ENCODE measurements around the gene TMEM128. TPM values are rescaled to one million over a fixed set of nuclear protein-coding genes. Genes with fewer than 3 reads are reported as not detected.
A peak's percentile ranks its signal among the peaks of the same experiment; 100 is the strongest.

The TMEM128 gene, protein sequence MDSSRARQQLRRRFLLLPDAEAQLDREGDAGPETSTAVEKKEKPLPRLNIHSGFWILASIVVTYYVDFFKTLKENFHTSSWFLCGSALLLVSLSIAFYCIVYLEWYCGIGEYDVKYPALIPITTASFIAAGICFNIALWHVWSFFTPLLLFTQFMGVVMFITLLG
- total RNA-seq: 4.7 TPM

DNA sequence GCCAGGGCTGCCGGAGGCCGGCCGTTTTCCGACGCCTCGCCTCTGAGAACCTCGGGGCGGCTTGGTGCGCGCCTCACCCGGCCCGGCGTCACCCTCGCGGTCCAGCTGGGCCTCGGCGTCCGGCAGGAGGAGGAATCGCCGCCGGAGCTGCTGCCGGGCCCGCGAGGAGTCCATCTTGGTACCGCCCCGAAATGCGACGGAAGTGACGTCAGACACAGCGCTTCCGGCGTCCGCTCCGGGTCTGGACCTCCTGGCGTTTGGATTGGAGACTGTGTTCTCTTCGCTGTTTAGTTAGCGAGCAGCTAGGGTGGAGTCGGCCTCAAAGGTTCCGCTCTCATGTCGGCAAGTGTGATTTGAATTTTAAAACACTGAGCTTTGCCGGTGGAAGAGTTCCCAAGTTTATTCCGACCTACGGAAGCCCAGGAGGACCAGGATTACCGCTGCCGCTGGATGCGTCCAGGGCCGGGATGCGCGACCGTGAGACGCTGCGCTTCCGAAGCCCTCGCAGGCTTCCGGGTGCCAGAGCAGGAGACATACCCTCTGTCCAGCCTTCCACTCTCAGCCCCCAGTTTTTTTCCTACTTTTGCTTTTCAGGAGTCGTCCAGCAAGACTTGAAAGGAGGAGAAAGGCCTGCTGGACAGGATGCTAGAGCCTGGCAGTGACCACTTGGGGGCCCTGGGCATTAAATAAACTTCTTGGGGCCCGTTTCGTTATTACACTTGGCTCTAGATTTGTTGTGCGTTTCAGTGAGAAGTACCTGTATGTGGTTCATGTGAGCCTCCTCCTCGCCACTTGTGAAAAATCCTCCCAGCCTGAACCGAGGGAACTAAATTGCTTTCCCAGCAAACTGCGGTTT lies at the start of gene TMEM128:
Gene TMEM128 (minus strand): TSS at position 195 of the 856 bp plus-strand sequence. CDS start 21 bp downstream, at position 174.
- peak; percentile 93 for ATAC-seq
- peak; percentile 94 for DNase-seq (ENCODE audit: low spot score)

DNA sequence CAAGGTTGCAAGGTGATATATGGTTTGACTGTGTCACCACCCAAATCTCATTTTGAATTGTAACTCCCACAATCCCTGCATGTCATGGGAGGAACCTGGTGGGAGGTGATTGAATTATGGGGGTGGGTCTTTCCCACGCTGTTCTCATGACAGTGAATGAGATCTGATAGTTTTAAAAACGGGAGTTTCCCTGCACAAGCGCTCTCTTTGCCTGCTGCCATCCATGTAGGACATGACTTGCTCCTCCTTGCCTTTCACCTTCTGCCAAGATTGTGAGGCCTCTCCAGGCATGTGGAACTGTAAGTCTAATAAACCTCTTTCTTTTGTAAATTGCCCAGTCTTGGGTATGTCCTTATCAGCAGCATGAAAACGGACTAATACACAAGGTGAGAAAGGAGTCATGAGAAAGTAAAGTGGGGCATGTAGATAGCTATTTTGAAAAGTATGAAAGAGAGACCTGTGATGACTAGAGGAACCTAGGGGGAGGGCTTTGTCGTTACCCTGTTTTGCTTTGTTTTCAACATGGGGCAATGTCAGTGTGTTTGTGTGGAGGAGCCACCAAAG lies 48.3 kb upstream of the TMEM128 start:
- no peak for ATAC-seq
- peak; percentile 1 for DNase-seq (ENCODE audit: low spot score)

DNA sequence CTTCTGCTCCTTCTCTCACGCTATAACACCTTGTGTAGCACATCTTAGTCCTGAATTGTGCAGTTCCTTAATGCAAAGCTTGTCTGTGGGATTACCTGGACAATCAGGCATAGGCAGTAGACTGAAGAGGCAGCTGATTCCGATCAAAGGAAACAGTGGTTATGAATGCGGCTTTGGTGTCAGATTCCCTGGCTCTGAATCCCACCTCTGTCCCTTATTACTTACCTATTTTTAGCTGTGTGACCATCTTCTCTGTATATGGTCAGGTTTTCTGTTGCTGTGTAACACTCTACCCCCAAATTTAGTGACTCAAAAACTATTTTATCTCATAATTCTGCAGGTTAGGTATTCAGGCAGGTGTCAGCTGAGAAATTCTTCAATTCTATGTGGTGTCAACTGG lies 45.3 kb upstream of the TMEM128 start:
- no peak for ATAC-seq
- DNase-seq (ENCODE audit: low spot score): peak; percentile 1

DNA sequence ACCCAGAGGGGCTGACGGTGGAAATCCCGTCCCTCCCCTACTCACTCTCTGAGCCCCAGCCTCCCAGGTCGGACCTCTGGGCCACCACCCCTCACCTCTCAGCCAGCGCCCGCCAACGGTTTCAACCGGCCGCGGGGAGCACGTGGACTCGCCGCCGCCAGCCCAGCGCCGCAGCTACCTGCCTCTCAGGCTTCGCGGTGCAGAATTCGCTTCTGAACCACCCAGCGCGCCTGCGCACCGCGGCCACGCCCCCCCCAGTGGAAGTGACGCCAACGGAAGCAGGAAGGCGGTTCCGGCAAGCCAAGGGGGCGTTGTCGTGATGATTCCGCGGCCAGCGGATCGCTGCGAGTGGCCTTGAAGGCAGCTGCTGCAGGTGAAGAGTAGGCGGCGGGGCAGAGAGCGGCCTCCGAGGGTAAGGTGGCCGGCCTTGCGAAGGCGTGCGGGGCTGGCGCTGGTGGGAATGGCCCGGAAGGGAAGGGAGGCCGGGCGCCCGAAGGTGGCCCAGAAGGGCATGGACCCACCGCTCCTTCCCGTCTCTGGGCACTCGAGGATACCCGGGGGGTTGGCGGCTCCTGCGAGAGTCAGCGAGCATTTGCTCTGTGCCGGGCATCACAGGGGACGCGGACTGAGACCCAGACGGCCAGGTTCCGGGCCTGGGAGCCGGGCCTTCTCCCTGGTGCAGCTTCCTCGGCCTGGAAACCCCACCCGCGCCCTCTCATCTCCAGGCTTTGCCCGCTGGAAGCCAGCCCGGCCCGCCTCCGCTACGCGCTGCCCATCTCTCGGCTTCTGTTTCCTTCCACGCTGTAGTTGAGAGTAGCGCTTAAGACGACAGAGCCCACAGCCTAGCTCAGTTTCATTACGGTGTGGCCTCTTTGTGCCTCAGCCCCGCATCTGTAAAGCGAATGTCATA lies 42.2 kb upstream of the TMEM128 start, which contains the start of the genes LYAR and ZBTB49:
Gene LYAR (minus strand): TSS at position 214 of the 910 bp plus-strand sequence. CDS start 6,412 bp downstream, outside the sequence.
Gene ZBTB49 (plus strand): TSS at position 311 of the 910 bp plus-strand sequence. CDS start 9,695 bp downstream, outside the sequence.
- DNase-seq (ENCODE audit: low spot score) (peak; percentile 97), ATAC-seq (peak; percentile 99)

DNA sequence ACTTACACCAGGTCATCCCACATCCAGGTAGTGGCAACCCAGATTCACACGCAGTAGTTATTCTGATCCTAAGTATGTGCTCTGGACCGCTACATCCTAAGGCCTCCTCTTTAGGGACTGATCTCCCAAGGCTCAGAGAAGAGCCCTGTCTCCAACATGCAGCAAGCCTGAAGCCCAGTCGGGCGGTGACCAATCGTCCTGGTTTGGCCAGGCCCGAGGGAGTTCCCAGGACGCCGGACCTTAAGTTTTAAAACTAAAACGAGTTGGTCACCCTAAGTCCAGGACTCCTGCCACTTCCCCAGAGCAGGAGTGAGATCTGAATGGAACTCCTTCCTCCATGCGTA lies 41.5 kb upstream of the TMEM128 start:
- DNase-seq (ENCODE audit: low spot score): no peak
- peak; percentile 25 for ATAC-seq

DNA sequence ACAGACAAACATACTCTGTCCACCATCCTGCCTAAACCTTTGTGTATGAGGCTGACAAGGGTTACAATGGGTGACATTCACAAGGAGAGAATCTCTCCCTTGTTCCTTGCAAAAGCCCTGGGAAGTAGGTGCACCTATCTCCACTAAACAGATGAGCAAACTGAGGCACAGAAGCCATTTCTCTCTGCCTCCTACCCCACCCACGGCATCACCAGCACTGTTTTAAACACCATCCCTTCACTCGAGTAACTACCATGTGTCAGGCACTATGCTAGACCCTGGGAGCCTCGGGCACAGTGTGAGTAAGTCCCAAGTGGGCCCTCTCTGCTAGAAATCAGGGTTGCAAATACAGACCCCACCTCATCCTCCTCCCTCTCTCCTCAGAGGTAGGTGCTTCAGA lies 41.0 kb upstream of the TMEM128 start:
- DNase-seq (ENCODE audit: low spot score) (no peak), ATAC-seq (no peak)

DNA sequence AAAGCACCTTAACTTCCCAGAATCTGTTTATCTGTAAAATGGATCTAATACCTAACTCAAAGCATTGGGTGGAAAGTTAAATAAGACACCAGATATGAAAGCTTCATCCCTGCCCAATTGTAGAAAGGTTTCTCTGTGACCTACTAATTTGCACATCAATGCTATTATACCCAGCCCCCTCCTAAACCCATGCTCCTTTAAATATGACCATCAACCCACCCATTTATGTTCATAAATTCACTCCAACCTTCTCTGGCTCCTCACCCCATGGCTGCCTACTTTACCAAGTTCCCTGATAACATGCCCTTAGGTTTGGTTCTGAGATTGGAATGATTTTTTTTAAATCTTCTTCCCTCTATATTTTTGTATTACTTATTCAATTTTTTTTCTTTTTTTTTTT lies 40.1 kb upstream of the TMEM128 start:
- DNase-seq (ENCODE audit: low spot score) (no peak), ATAC-seq (no peak)

DNA sequence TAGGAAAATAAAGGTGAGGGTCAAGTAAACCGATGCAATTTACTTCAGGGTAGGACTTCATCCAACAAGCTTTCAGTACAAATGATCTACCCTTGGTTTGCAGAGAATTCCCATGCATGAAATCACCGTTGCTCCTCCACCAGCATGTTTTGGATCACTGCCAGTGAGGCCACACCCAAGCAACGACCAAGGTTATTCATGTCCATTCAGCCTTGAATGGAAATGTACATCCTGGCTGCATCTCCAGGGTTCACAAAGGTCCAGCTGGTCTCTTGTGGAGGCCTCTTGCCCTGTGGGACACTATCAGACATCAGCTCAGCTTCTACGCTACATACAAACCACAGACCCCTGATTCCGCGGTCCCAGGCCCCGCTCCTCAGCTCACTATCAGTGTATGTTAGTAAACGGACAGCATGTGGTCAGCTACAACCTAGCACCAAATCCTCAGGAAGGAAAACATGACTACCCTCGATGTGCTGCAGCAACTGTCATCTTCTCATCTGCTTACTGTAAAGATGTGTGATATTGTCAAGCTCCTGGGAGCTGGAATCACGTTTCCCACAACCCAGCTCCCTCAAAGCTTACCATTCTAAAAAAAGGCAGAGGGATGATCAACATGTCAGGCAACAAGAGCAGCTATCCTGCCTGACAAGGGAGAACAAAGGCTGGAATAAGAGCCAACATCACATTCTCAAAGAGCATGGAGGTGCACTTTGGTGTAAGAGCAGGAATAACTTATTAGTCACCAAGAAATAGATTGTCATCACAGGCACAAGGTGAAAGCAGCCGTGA lies 37.0 kb upstream of the TMEM128 start:
- DNase-seq (ENCODE audit: low spot score): no peak
- no peak for ATAC-seq

DNA sequence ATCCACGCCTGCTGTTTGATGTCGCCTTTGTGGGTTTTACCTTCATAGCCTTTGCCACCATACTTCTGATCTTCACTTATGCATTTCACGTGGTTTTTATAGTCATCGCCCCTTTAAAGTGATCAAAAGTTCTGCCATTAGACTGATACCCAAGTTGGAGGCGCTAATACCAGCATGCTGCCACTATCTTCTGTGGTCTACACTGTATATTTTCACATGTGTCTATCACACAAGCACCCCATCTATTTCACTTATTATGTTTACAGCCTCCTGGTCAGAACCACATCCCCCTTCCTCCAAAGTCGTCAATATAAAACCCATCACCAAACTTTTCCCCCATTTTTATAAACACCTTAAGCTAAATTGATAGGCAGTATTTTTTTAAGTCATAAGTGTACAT lies 33.8 kb upstream of the TMEM128 start:
- DNase-seq (ENCODE audit: low spot score): no peak
- no peak for ATAC-seq

DNA sequence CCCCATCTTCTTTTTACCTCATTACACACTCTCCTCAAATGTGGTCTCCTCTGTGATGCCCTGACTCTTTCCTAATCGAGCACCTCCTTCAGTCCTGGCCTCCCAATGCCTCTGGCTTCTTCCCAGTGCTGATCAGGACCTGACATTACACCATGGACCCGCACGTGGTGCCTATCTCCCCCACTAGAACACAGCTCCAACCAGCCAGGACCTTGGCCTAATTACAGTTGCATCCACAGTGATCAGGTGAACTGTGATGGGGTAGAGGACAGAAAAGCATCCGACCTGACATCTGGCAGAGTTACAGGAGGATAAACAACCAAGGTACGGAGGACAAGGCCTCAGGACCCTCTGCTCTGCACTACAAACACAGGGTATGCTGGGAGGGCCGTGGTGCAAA lies 29.5 kb upstream of the TMEM128 start:
- peak; percentile 73 for ATAC-seq
- DNase-seq (ENCODE audit: low spot score): peak; percentile 53

DNA sequence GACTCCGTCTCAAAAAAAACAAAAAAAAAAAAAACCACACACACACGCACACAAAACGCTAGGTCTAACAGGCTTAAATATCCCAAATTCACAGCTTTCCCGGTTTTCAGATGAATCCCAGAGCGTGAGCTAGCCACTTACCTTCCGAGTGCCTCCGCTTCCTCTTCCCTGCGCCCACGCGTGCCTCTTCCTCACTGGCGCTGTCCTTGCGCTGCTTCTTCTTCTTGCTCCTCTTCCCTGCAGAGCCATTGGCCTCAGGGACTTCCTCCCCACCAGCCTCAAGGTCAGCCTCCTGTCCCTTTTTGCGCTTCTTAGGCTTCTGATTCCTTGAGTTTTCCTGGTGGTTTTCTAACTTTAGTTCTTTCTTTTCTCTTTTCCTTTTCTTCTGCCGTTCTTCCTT lies 26.2 kb upstream of the TMEM128 start:
- DNase-seq (ENCODE audit: low spot score) (no peak), ATAC-seq (no peak)

DNA sequence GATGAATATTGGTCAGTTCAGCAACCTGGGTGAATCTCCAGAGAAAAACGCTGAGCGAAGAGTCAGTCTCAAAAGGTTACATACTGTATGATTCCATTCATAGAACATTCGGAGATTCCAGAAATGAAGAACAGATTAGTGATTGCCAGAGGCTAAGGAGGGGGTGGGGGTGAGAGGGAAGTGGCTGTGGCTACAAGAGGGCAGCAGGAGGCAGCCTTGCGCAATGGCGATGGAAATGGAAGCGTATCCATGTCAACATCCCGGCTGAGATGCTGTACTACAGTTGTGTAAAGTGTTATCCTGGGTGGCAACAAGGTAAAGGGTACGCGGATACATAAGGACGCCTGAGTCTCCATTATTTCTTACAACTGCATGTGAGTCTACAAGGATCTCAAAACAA lies 23.9 kb upstream of the TMEM128 start:
- DNase-seq (ENCODE audit: low spot score) (no peak), ATAC-seq (peak; percentile 36)

DNA sequence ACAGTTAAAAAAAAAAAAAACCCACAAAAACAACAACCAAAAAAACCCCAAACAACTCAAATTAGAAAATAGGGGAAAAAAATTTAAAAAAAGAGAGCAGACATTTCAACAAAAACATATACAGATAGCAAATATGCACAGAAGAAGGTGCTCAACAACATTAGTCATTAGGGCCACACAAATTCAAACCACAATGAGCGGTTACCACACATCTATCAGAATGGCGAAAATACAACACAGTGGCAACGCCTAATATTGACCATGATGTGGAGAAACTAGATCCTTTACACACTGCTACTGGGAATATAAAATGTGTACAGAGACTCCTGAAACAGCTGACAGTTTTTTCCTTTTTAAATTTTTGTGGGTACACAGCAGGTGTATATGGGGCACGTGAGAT lies 22.5 kb upstream of the TMEM128 start:
- ATAC-seq: no peak

DNA sequence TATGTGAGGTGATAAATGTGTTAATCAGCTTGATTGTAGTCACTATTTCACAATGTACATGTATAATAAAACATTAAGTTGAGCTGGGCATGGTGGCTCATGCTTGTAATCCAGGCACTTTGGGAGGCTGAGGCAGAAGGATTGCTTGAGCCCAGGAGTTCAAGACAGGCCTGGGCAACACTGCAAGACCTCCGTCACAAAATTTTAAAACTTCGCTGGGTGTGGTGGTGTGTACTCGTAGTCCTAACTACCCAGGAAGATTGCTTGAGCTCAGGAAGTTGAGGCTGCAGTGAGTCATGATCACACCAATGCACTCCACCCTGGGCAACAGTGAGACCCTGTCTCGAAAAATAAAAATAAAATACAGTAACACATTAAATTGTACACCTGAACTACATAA lies 21.8 kb upstream of the TMEM128 start:
- no peak for ATAC-seq
- DNase-seq (ENCODE audit: low spot score): no peak

More for the DNA sequence above, 22.5 kb upstream of the TMEM128 start:
- no peak for DNase-seq (ENCODE audit: low spot score)

DNA sequence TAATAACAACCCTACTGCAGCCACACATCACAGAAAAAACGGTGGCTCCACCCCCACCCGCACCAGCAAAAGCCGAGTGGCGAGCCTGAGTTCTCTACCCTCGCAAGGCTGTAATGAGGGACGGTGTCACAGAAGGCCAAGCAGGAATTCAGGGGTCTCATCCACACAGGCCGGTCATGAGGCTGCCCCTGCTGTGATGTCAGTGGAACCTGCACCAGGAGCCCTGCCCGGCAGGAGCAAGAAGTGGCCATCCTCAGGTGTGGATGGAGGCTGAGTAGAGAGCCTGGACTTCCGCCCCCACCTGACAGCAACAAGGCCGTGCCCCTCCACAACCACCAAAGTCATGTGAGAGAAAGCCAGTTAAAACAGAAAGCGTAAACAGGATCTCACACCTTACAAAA lies 21.3 kb upstream of the TMEM128 start:
- no peak for ATAC-seq
- no peak for DNase-seq (ENCODE audit: low spot score)

DNA sequence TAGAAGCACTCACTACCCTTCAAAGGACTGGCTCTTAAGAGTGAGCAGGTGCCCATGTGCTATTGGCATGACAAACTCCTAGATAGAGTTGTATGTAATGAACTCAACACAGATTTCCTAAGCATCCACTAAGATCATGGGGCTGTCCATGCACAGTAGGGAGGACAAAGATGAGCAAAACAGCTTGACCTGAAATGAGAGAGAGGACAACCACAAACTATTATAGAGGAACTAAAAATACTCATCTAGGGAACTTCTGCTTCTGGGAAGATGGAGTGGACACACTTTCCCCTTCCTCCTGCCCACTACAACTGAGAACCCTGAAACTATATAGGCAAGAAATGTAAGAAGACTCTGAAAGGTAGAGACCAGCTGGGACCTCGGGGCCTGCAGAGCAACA lies 20.8 kb upstream of the TMEM128 start:
- DNase-seq (ENCODE audit: low spot score) (no peak), ATAC-seq (no peak)

DNA sequence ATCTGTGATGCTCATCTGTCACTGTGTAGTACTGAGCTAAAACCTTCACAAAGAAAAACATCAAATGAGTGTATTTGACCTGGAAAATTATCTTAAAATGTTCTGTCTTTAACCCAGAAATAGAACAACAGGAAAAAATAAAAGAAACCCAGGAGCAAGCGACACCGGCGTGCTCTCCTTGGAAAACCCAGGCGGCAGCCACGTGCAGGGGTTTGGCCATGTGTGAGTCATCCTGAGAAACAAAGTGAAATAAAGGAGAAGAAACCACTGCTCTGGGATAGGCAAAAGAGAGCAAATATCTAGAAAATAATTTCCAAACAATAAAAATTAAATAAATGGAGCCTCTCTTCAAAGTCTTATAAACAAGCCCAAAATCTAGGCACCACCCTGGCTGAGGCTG lies 20.0 kb upstream of the TMEM128 start:
- no peak for ATAC-seq
- no peak for DNase-seq (ENCODE audit: low spot score)

DNA sequence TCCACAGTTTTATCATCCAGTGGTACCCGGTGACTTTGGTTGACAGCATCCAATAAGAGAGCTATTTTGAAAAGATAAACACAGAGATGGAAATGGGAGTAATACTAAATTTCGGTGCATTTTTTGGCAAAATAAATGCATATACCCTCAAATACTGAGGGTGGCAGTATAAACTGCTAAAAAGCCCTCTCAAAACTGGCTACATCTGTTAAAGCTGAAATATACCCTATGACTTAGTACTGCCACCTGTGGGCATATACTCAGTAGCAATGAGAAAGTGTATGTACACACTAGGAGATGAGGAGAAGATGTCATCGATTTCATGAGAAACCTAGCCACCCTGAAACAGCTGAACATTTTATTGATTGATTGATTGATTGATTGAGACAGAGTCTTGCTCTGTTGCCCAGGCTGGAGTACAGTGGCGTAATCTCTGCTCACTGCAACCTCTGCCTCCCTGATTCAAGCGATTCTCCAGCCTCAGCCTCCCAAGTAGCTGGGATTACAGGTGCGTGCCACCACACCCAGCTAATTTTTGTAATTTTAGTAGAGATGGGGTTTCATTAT lies 12.2 kb upstream of the TMEM128 start:
- no peak for DNase-seq (ENCODE audit: low spot score)
- ATAC-seq: peak; percentile 84

DNA sequence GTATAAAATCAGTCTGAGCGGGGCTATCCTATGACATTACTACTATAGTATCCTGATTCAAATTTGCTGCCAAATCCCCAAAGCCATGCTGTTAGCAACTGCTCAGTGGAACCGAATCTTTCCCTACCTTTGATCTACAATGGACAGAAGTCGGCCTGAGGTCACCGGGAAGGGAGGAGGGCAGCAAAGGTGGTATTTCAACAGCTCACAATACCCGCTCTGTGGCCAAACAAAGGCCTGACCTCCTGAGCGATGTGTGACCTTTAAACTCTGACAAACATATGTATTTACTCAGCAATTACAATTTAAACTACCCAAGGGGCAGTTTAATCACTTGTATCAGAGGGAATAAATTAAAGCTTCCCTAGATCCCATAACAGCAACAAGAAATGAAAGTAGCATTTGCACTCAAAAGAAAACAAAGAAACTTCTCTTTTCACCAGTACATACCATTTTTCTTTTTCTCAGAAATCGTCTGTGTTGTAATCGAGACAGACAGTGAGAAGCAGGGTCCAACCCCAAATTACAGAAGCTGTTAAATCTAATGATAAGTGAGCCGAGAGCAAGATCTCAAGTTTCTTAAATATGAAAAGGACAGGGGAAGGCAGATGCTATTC lies 11.6 kb upstream of the TMEM128 start:
- ATAC-seq: peak; percentile 88
- peak; percentile 89 for DNase-seq (ENCODE audit: low spot score)
